ENCODE data around the gene URI1. TPM values are rescaled to one million over a fixed set of nuclear protein-coding genes. Genes with fewer than 3 reads are reported as not detected.

URI1 gene
- total and polyA plus RNA-seq, 2 donors (not counting 1 experiment from before 2014, with no cell fraction given) = 21.3 to 54.2 TPM

GRCh38 chr19:29988351-29988750 is 46.3 kb downstream of the URI1 start:
- Mint-ChIP-seq H3K27me3 (no peaks in the 10 kb centered on the region), H3K27ac (no peak overlapping the region), H3K9me3 (ENCODE audit: insufficient read depth) (peaks cover 5% of the 10 kb centered on the region), H3K4me3 (no peak overlapping the region), H3K4me1 (peaks cover 2% of the 10 kb centered on the region)
- DNase-seq = no peak
- peaks cover 64% of the 10 kb centered on the region for H3K79me2 ChIP-seq (ENCODE audit: control insufficient read depth, insufficient read depth, low read length)
- H3K27ac ChIP-seq (ENCODE audit: low read length in 2 of 2) = no peak overlapping the region
- H3K36me3 ChIP-seq (replicated peaks in 1 of 2; ENCODE audit: control extremely low read depth in 1 of 2, control insufficient read depth in 1 of 2, extremely low read depth in 1 of 2, insufficient read depth in 2 of 2, low read length in 1 of 2) = peaks cover 9 to 15% of the 10 kb centered on the region in 2 experiments
- H3K9ac ChIP-seq (ENCODE audit: low read length) = no peak overlapping the region
- ATAC-seq (ENCODE audit: low read depth) = no peak
- H3K4me3 ChIP-seq (ENCODE audit: control extremely low read depth in 1 of 5, extremely low read depth in 1 of 5, insufficient read depth in 1 of 5, low read depth in 2 of 5, low read length in 4 of 5) = no peak overlapping the region
- H3K4me2 ChIP-seq (replicated peaks; ENCODE audit: low read depth, low read length, poor library complexity, severe bottlenecking) = no peak overlapping the region
- ChIA-PET CTCF (no interaction called here), POLR2A (no interaction called here)
- H3K4me1 ChIP-seq (ENCODE audit: control insufficient read depth in 2 of 2, insufficient read depth in 2 of 2, low read length in 2 of 2) = no peaks in the 10 kb centered on the region
- H3K9me3 ChIP-seq (ENCODE audit: control extremely low read depth in 1 of 3, control insufficient read depth in 2 of 3, insufficient read depth in 1 of 3, low read length in 2 of 3) = peaks cover 0 to 5% (median 3%) of the 10 kb centered on the region in 3 donors
- no peak for TF ChIP-seq EZH2 (IDR thresholded peaks at IDR 0.05; ENCODE audit: borderline replicate concordance, insufficient read depth, low read depth, low read length, poor library complexity, severe bottlenecking)
- no peak for TF ChIP-seq CTCF (IDR thresholded peaks at IDR 0.05)
- WGBS (ENCODE audit: insufficient coverage) = 100% methylated on average over 6 of the region's 9 CpGs
- peaks cover 25% of the 10 kb centered on the region for H4K20me1 ChIP-seq (ENCODE audit: control insufficient read depth, insufficient read depth, low read length, poor library complexity, severe bottlenecking)
- intact Hi-C loops (cut with micrococcal nuclease) = no loop called here
- no peaks in the 10 kb centered on the region for H3K27me3 ChIP-seq (replicated peaks in 1 of 4; ENCODE audit: control extremely low read depth in 1 of 4, control insufficient read depth in 3 of 4, insufficient read depth in 4 of 4, low read length in 3 of 4)
- no peak overlapping the region for H2AFZ ChIP-seq (ENCODE audit: insufficient read depth, low read depth, low read length, poor library complexity, severe bottlenecking)

GRCh38 chr19:29992233-29992867 is 50.3 kb downstream of the URI1 start:
- Mint-ChIP-seq H3K9me3 (ENCODE audit: insufficient read depth) (peaks cover 5% of the 10 kb centered on the region), H3K4me3 (no peak overlapping the region), H3K4me1 (peaks cover 6% of the 10 kb centered on the region), H3K27me3 (no peaks in the 10 kb centered on the region), H3K27ac (no peak overlapping the region)
- H2AFZ ChIP-seq (ENCODE audit: insufficient read depth, low read depth, low read length, poor library complexity, severe bottlenecking) = no peak overlapping the region
- TF ChIP-seq CTCF (IDR thresholded peaks at IDR 0.05) (no peak), EZH2 (IDR thresholded peaks at IDR 0.05; ENCODE audit: borderline replicate concordance, insufficient read depth, low read depth, low read length, poor library complexity, severe bottlenecking) (no peak)
- H3K9ac ChIP-seq (ENCODE audit: low read length) = no peak overlapping the region
- peaks cover 10 to 18% of the 10 kb centered on the region in 2 experiments for H3K36me3 ChIP-seq (replicated peaks in 1 of 2; ENCODE audit: control extremely low read depth in 1 of 2, control insufficient read depth in 1 of 2, extremely low read depth in 1 of 2, insufficient read depth in 2 of 2, low read length in 1 of 2)
- ChIA-PET CTCF (no interaction called here), POLR2A (no interaction called here)
- ATAC-seq (ENCODE audit: low read depth) = no peak
- DNase-seq = no peak
- no peaks in the 10 kb centered on the region for H3K27me3 ChIP-seq (replicated peaks in 1 of 4; ENCODE audit: control extremely low read depth in 1 of 4, control insufficient read depth in 3 of 4, insufficient read depth in 4 of 4, low read length in 3 of 4)
- WGBS (ENCODE audit: insufficient coverage) = 100% methylated on average over 1 of the region's 6 CpGs
- peaks cover 72% of the 10 kb centered on the region for H3K79me2 ChIP-seq (ENCODE audit: control insufficient read depth, insufficient read depth, low read length)
- H3K4me2 ChIP-seq (replicated peaks; ENCODE audit: low read depth, low read length, poor library complexity, severe bottlenecking) = no peak overlapping the region
- H3K4me1 ChIP-seq (ENCODE audit: control insufficient read depth in 2 of 2, insufficient read depth in 2 of 2, low read length in 2 of 2) = no peaks in the 10 kb centered on the region
- intact Hi-C loops (cut with micrococcal nuclease) = no loop called here
- peaks cover 0 to 9% (median 7%) of the 10 kb centered on the region in 3 donors for H3K9me3 ChIP-seq (ENCODE audit: control extremely low read depth in 1 of 3, control insufficient read depth in 2 of 3, insufficient read depth in 1 of 3, low read length in 2 of 3)
- H3K4me3 ChIP-seq (ENCODE audit: control extremely low read depth in 1 of 5, extremely low read depth in 1 of 5, insufficient read depth in 1 of 5, low read depth in 2 of 5, low read length in 4 of 5) = no peak overlapping the region
- H4K20me1 ChIP-seq (ENCODE audit: control insufficient read depth, insufficient read depth, low read length, poor library complexity, severe bottlenecking) = peaks cover 4% of the 10 kb centered on the region
- no peak overlapping the region for H3K27ac ChIP-seq (ENCODE audit: low read length in 2 of 2)
